NCI-H1694 treated with DMSO at 0.1 percent for 48 hours (cell line): Measurements from ENCODE around the gene RHOG.
"Not testable (repeated sequence)": the region's sequence is repeated elsewhere in the genome, so short reads cannot be mapped to it uniquely, and the experiment has no call there.

Experiments
- DNase-seq: peaks from one replicate; lab custom pipeline; 2025; lab: John Stamatoyannopoulos, UW

Gene RHOG

GRCh38 chr11:3840870-3841425, at the start of gene RHOG:
RHOG (minus strand) TSS chr11:3840959; CDS start chr11:3828138, 12,821 bp downstream.
- DNase-seq = no peak

DNA sequence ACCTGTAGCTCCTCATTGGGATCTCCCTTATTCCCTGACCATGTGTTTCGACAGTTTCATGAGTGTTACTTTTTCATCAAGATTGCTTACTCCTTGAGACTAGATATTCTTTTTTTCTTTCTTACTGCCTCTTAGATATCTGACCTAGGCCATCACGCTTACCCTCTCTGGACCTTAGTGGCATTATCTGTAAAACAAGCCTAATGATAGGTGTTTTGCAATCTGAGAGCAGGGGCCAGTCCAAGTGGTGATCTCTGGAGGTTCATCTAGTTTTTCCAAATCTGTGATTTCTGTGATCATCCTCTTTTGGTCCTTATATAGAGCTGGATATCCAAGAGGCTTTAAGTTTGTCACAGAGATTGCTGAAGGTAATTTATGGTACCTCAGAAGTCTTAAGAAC, 49.3 kb upstream of the RHOG start:
- DNase-seq = no peak

- DNase-seq = no peak
Observed at GRCh38 chr11:3888876-3889275, 48.1 kb upstream of the RHOG start.

DNA sequence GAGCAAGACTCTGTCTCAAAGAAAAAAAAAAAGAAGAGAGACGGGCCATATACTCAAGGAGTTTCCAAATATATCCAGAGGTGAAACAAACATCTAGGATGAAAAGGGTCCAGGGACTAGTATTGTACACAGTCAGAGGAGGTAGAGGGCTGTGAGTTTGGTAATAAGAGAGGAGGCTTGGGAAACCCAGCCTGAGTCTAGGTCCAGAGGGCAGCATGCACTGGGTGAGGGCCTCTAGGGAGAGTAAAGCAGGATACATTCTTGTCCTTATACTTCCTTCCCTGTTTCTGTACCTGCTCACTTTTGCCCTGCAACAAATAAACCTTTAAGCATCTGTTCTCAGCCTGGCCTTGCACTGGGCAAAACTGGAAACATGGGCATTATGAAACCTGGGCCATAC, 46.2 kb upstream of the RHOG start:
- no peak for DNase-seq

- DNase-seq = no peak
Observed at GRCh38 chr11:3885855-3886254, 45.1 kb upstream of the RHOG start.

DNA sequence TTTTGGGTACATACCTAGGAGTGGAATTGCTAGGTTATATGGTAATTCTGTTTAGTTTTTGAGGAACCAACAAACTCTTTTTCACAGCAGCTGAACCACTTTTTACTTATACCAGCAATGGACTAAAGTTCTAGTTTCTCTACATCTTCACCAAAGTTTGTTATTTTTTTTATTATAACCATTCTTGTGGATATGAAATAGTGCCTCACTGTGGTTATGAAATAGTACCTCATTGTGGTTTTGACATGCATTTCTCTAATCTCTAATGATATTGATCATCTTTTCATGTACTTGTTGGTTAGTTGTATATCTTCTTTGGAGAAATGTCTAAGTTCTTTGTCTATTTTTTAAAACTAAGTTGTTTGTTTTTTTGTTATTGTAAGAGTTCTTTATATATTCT, 41.9 kb upstream of the RHOG start:
- DNase-seq = no peak

GRCh38 chr11:3880724-3881123, 40.0 kb upstream of the RHOG start:
- no peak for DNase-seq

- DNase-seq = no peak
Observed at GRCh38 chr11:3879967-3880542, 39.3 kb upstream of the RHOG start.

DNA sequence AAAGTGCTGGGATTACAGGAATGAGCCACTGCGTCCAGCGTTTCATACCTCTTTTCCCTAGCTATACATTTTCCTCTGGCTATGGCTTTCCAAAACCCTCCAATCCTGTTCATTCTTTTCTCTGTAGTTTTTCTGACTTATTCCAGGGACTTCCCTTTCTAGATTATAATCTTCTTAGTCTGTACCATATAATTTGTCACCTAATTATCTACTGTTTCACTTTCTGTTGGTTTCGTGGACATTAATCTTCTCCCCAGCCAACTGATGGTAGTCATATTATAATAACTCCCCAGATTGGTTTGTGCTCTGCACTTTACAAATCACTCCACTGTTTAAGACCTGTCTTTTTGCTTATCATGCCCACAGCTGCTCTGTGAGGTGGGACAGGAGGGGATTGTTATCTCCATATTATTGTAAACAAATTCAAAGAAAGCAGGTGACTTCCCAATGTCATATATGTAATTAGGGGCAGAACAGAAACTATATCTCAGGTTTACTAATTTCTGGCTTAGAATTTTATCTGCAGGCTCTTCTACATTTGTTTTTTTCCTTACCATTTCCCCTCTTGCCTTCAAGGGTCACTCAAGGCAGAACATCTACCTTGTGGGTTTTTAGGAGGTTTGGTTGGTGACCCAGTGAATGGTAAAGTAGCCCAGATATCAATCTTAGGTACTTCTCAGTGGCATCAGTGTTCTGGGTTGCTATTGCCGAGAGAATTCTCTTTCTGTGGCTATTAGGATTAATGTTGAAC, 38.6 kb upstream of the RHOG start:
- DNase-seq = no peak

- no peak for DNase-seq
Observed at GRCh38 chr11:3878258-3878584, 37.5 kb upstream of the RHOG start.

GRCh38 chr11:3877364-3878257, 36.9 kb upstream of the RHOG start:
- no peak for DNase-seq

DNA sequence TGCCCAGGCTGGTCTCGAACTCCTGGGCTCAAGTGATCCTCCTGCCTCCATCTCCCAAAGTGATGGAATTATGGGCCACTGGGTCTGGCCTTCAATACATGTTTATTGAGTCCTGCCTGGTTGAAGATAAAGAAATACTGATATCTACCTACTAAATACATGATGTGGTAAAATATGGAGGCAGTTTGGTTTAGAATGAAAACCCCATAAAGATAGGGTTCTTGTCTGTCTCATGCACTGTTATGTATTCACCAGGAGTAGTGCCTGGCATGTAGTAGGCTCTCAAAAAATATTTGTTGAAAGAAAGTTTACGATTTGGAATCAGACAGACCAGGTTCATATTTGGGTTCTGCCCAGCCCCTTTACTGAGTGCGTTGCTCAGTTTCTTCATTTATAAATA, 35.9 kb upstream of the RHOG start:
- no peak for DNase-seq

DNA sequence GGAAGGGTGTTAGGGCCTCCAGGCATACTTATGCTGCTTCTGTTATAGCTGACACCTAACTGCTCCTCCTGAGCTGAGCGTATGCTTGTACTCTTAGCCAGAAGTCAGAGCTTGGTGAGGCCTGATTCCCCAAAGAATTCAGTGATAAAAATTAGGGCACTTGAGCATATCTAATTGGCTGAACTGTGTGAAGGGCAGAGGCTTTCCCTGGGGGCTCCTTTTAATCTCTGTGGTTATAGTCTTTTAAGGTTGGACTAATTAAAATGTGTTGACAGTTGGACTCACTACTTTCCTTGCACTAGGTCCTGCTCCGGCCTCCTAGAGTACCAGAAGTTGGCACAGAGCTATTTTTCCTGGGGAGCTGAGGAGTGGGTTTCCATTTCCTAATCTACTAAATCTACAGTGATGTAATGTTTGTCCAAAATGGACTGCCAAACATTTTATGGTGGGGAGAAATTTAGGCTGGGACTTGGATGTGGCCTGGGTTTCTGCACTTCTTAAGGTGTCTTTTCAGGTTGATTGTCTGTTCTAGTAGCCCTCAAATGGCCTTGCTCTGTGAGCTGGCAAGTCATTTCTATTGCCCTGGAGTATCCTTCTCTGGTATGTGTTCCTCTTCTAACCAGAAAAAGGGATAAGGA, 33.1 kb upstream of the RHOG start:
- DNase-seq = no peak

GRCh38 chr11:3867209-3868091, 26.7 kb upstream of the RHOG start:
- no peak for DNase-seq

GRCh38 chr11:3866836-3867208, 26.1 kb upstream of the RHOG start:
- no peak for DNase-seq

DNA sequence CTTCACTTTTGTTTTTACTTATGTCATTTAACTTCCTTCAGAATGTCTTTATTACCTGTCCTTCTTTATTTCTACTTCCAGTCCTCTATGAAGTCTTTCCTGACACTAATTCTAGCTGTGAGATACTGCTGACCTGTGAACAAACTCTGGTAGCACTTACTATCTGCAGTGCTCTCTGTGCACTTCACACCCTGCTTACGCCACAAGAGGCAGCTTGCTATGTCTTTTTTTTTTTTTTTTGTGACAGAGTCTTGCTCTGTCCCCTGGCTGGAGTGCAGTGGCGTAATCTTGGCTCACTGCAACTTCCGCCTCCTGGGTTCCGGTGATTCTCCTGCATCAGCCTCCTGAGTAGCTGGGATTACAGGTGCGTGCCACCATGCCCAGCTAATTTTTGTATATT, 25.4 kb upstream of the RHOG start:
- DNase-seq = no peak

GRCh38 chr11:3865388-3866193, 24.8 kb upstream of the RHOG start:
- no peak for DNase-seq

GRCh38 chr11:3861683-3862082, 20.9 kb upstream of the RHOG start:
- no peak for DNase-seq

- not testable (repeated sequence) for DNase-seq
Observed at GRCh38 chr11:3860898-3861393, 20.2 kb upstream of the RHOG start.

- no peak for DNase-seq
Observed at GRCh38 chr11:3860375-3860774, 19.6 kb upstream of the RHOG start.
